Astrocyte (in vitro differentiated cells and primary cell): ENCODE data around the gene NMNAT3.

Experiments
- CTCF ChIP-seq: IDR thresholded peaks from 2 replicates; pipeline ENCODE4 v1.5.1; 2011; ENCODE audit warnings: low read depth, mild to moderate bottlenecking, inconsistent platforms, low read length, moderate library complexity; ENCODE audit not compliant: insufficient read depth
- EZH2 ChIP-seq: IDR thresholded peaks from 2 replicates; pipeline ENCODE4 v1.6.1; 2012; ENCODE audit warnings: mild to moderate bottlenecking, low read length, inconsistent platforms; ENCODE audit not compliant: insufficient read depth

DNA sequence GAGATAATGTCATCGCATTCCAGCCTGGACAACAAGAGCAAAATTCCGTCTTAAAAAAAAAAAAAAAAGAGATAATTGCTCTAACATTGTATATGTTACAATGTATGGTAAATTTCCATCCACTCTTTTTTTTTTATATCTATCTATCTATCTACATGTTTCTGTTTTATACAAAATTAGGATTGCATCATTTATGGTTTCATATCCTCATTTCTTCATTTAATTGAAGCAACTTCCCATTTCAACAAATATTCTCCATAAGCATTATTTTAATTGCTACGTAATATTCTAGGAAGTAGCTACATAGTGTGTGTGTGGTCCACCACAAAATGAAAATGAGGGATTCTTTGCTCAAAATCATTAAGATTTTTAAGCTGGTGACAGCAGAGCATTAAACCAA, 156.6 kb downstream of the NMNAT3 start:
- no peak for TF ChIP-seq CTCF
- TF ChIP-seq EZH2: no peak
